H1 (cell line): ENCODE results near the gene VWA1. TPM values are rescaled to one million over a fixed set of nuclear protein-coding genes. Genes with fewer than 3 reads are reported as not detected.

Source experiments
- CHD2 ChIP-seq: IDR thresholded peaks from 2 replicates; pipeline ENCODE4 v1.6.1; 2012; ENCODE audit warnings: low read length, improper control_type of control experiment
- GABPA ChIP-seq: IDR thresholded peaks from 2 replicates; pipeline ENCODE4 v1.6.1; 2011; ENCODE audit warnings: mild to moderate bottlenecking, low read length, moderate library complexity, borderline replicate concordance; ENCODE audit not compliant: insufficient read depth
- KDM5A ChIP-seq: fragments of 200-600 bp; IDR thresholded peaks from 2 replicates; pipeline ENCODE4 v1.7.1; 2012; ENCODE audit warnings: mild to moderate bottlenecking, low read length, inconsistent platforms, mixed read lengths
- POLR2A ChIP-seq, 2 experiments: IDR thresholded peaks; 1 replicate in 1 of 2; 2 replicates in 1 of 2; pipeline ENCODE4 v1.6.1; 2011; ENCODE audit warnings: low read depth in 2 of 2, low read length in 2 of 2, mild to moderate bottlenecking in 2 of 2; ENCODE audit errors: control extremely low read depth in 1 of 2
- POU5F1 ChIP-seq: IDR thresholded peaks from 2 replicates; pipeline ENCODE4 v1.6.1; 2011; ENCODE audit warnings: low read depth, mild to moderate bottlenecking, low read length, moderate library complexity
- SIN3A ChIP-seq, 2 experiments: IDR thresholded peaks in 1 of 2; conservative IDR thresholded peaks in 1 of 2; 2 replicates each; pipeline ENCODE4 v1.6.1; 2011 to 2012; ENCODE audit warnings: low read length in 2 of 2, improper control_type of control experiment in 1 of 2, low read depth in 1 of 2, mild to moderate bottlenecking in 1 of 2
- SP1 ChIP-seq: IDR thresholded peaks from 2 replicates; pipeline ENCODE4 v1.6.1; 2011; ENCODE audit warnings: low read depth, low read length
- TBP ChIP-seq: IDR thresholded peaks from 2 replicates; pipeline ENCODE4 v1.6.1; 2011; ENCODE audit warnings: low read depth, low read length, improper control_type of control experiment
- polyA plus RNA-seq, 7 experiments: library from polyadenylated mRNA; depleted of rRNA in 3 of 7; stranded (reverse) in 5 of 7; unstranded in 2 of 7; fragments of >200 nt in 5 of 7; fragments of 200-250 nt in 2 of 7; gene quantifications; 1 replicate in 5 of 7; 2 replicates in 1 of 7; 4 replicates in 1 of 7; pipeline versions ENCODE4 v1.2.1 to v1.2.3, GENCODE V29; 2011 to 2013; ENCODE audit warnings: missing spikeins in 2 of 7, mixed read lengths in 2 of 7
- total RNA-seq: library from RNA; stranded (reverse); fragmentation: NEBNext Ultra II Directional; extraction: Animal tissue kit (Norgen Biotek cat#: 25700); gene quantifications from 2 replicates; pipeline ENCODE4 v1.2.1, GENCODE V29; 2021
- TF ChIP-seq, protein P1 (sequence below): IDR thresholded peaks from 2 replicates; pipeline ENCODE4 v1.6.1; 2012; ENCODE audit warnings: low read length, inconsistent platforms

VWA1 gene
- total and polyA plus RNA-seq, 2 of the 8 experiments (the other 6 are each of a cell fraction or from before 2014, with no cell fraction given): 16.0 to 36.6 TPM

DNA sequence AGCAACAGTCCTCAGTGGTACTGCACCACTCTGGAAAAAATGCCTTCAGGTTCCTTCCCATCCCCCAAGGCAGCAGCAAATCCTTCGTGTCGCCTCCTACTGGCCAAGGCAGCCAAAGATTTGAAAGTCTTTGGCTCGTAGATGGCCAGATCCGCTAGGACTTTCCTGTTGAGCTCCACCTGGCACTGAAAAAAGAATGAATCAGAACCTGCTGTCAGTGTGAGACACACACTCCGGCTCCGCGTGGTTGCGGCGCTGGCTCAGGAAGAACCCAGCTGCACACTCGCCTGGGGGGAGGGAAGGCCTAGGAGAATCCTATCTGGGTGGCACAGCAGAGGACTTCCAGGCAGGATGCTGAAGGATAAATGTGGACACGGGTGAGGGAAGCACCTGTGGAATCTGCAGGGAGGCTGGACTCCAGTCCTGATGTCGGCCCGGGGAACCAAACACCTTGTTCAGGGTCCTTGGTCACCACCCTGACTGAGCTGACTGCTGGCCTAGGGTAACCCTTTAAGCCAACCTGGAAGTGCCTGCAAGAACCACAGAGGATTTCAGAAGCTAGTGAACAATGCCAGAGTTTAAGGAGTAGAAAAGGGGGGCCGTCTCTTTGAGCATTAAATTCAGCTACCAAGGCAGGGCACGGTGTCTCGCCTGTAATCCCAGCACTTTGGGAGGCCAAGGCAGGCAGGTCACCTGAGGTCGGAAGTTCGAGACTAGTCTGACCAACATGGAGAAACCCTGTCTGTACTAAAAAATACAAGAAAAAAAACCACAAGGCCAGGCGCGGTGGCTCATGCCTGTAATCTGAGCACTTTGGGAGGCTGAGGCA, 33.2 kb upstream of the VWA1 start (continued):
- TF ChIP-seq POLR2A (IDR thresholded peaks at IDR 0.05; ENCODE audit: control extremely low read depth in 1 of 2, low read depth in 2 of 2, low read length in 2 of 2): peak in 1 of 2 experiments; percentile 3; a peak in 1 of 3 replicates
- TF ChIP-seq CHD2: peak; percentile 74
- TF ChIP-seq TBP: no peak
- 0 out of 2 replicates have a peak, but pooled peaks have one; percentile 30 for TF ChIP-seq SP1
- no peak for TF ChIP-seq KDM5A
- peak; percentile 57; the same call in 1 of the 2 replicates for TF ChIP-seq GABPA
- TF ChIP-seq, protein P1, sequence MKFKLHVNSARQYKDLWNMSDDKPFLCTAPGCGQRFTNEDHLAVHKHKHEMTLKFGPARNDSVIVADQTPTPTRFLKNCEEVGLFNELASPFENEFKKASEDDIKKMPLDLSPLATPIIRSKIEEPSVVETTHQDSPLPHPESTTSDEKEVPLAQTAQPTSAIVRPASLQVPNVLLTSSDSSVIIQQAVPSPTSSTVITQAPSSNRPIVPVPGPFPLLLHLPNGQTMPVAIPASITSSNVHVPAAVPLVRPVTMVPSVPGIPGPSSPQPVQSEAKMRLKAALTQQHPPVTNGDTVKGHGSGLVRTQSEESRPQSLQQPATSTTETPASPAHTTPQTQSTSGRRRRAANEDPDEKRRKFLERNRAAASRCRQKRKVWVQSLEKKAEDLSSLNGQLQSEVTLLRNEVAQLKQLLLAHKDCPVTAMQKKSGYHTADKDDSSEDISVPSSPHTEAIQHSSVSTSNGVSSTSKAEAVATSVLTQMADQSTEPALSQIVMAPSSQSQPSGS: 0 out of 2 replicates have a peak, but pooled peaks have one; percentile 80
- no peak for TF ChIP-seq POU5F1
- peak in 1 of 2 experiments; percentile 69; a peak in 1 of 4 replicates for TF ChIP-seq SIN3A (conservative IDR thresholded peaks at IDR 0.05 in 1 of 2, IDR thresholded peaks at IDR 0.05 in 1 of 2; ENCODE audit: low read depth in 1 of 2, low read length in 2 of 2)
